Cerebellar cortex (tissue), 1 donor: ENCODE data around the gene ZNF286A.
A peak's percentile ranks its signal among the peaks of the same experiment; 100 is the strongest.
"Not testable (repeated sequence)": the region's sequence is repeated elsewhere in the genome, so short reads cannot be mapped to it uniquely, and the experiment has no call there.

Experiments
- DNase-seq: peaks from one replicate; pipeline ENCODE4 v3.0.0-alpha.2; 2015; ENCODE audit warnings: low spot score

The ZNF286A gene

DNA sequence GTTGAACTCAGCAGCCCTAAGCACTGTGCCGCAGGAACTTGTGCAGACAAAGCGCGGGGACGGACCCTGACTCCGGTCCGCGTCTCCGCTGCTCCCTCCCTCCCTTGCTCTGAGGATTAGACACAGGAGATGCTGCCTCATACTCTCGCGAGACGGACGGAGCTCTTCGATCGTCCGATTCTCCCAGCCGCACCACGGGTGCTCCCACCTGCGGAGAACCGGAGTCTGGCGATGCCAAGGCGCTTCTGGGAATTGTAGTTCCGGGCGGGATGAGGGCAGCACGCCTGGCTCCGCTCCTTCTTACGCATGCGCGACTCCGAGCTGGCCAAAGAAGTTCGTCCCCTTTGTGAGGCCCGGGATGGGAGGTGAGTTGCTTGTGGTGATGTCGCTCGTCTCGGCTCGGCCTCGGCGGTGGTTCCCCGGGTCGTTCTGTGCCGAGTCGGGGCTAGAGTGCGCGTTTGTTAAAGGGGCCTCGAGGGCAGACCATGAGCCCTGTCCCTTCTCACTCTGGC, at the start of gene ZNF286A:
TSS of gene ZNF286A (plus strand) at position 340 of the 512 bp plus-strand sequence. CDS start 578 bp downstream, outside the sequence.
- DNase-seq, result peak; percentile 99

DNA sequence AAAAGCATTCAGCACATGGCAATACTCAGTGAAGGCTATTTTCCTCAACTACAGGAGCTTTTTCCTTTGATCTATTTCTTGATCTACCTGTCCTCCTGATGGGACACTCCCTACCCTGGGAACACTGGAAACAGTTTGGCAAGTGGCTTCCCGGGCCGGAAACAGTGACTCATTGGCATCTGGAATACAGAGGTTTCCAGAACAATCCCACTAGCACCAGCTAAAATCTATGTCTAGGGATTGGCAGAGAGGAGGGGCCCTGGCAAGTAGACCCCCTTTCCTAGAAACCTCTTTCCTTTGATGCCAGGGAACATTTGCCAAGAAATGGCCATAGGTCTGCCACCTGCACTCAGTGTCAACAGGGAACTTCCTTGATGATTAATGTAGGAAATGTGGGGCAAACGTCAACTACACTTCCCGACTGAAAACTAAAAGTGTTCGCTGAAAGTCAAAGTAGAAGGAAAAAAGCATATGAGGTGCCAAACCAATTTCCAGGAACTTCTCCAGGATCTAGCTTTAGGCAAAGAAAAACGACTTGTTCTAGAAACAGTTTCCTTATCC, 49.6 kb upstream of the ZNF286A start:
- DNase-seq, result no peak

- no peak for DNase-seq
Observed at GRCh38 chr17:15650741-15651582, 48.6 kb upstream of the ZNF286A start.

DNA sequence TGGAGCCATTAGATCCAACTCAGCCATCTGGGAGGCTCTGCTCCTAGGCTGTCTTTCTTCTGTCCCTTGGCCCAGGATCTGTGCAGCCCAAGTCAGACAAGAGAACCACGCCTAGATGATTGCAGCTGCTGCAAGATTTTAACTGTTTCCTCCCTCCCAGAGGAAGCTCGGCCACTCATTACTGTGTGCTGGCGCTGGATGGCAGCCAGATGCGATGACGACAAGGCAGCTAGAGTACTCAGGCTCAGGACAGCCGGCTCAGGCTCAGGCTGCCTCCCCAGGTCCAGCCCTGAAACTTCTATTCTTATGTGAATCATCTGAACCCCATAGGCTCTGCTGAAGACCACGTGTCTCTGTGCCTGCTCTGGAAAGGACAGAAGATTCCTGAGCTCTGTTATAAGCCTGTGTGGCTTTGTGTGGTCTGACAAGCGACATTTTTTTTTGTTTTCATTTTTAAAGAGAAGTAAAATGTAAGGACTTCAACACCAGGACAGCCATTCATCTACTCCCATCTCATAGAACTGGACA, 47.9 kb upstream of the ZNF286A start:
- DNase-seq, result peak; percentile 54

DNA sequence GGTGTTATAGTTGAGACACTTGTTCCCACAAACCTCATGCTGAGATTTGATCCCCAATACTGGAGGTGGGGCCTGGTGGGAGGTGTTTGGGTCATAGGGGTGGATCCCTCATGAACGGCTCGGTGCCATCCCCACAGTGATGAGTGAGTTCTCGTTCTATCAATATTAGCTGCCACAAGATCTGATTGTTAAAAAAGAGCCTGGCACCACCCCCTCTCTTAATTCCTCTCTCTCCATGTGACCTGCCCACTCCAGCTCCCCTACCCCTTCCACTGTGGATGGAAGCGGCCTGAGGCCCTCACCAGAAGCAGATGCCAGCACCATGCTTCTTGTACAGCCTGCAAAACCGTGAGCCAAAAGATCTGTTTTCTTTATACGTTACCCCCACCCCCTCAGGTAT, 46.6 kb upstream of the ZNF286A start:
- no peak for DNase-seq

GRCh38 chr17:15654401-15654800, 45.2 kb upstream of the ZNF286A start:
- not testable (repeated sequence) for DNase-seq

- no peak for DNase-seq
Observed at GRCh38 chr17:15654886-15655561, 44.5 kb upstream of the ZNF286A start.

DNA sequence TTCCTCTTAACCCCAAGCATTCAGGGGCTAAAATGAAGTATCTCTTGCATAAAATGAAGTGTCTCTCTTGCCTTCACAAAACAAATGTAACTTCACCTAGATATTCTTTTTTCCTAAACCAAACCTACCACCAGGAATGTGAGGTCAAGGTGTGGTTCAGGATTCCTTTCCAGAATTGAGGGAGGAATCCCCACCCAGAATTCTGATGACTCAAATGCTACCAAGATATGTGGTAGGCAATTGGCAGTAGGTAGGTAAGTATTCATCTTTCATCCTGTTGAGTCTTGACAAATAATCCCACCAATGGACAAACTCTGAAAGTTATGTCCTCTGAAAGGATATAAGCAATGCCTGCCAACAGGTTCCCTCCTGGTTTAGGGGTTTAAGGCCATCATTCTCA, 41.7 kb upstream of the ZNF286A start:
- no peak for DNase-seq

DNA sequence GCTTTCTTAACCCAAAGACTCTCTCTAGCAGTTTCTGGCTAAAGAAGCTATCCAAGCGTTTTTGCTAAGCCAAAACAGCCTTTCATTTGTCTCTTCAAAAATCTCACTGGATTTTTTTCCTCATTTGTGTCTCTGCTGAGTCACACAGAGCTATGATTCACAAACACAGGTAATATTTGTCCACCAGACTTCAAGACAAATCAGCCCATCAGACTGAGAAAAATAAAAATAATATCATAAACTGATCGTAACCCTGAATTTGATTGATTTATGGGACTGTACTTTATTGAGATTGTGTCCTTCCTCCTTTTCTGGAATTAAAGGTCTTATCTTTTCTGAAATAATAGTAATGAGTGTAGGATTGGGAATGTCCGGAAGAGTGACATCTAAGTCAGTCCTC, 41.3 kb upstream of the ZNF286A start:
- no peak for DNase-seq

GRCh38 chr17:15659236-15659635, 40.3 kb upstream of the ZNF286A start:
- DNase-seq, result no peak

DNA sequence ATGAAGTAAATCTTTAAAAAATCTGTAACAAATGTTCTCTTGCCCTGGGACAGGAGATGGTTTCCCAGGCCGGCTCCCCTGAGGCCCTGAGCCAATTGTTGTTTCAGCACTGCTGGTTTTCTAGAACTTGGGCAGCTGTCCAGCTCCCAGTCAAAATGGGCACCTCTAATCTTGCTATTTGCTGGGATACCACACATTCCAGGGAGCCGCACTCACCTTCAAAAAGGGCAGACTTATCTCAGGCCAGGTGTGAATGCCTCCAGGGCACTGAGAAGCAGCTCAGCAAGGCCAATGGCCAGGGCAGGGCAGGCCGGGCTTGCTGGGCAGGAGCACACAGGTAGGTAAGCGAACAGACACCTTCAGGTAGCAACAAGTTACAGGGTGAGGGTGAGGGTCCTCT, 39.9 kb upstream of the ZNF286A start:
- no peak for DNase-seq

DNA sequence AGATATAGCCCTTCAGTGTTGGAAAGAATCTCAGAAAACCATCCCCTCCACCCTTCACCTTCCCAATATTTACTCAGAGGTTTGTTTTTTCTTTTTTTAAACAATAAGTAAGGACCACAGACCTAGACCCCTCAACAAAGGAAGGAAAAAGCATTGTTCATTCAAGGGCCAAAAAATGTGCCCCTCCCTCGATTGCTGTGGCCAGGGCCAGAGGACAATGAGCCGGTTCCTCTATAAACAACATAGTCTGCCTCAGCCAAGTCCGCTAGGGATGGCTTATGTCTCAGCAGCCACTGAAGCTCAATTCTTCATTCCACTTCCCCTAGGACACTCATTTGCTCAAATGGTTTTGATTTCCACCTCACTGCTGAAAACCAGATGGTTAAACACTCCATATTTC, 39.5 kb upstream of the ZNF286A start:
- no peak for DNase-seq

- DNase-seq, result no peak
Observed at GRCh38 chr17:15662681-15663080, 36.9 kb upstream of the ZNF286A start.

DNA sequence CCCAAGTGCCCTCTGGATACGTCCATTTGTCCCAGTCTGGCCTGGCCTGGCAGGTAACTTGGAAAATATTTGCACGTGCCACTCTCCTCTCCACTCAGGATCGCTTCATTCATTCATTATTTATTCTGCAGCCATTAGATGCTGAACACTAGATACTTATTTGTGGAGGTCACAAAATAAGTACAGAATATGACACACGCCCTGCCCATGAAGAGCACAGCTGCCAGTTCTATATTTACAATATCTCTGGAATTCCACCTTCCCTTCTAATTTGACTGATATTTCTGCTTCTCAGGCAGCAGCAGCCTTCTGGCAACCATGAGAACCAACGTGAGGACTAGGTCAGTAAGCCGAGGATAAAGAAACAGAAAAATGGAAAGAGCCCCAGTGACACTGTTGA, 36.4 kb upstream of the ZNF286A start:
- DNase-seq, result no peak

DNA sequence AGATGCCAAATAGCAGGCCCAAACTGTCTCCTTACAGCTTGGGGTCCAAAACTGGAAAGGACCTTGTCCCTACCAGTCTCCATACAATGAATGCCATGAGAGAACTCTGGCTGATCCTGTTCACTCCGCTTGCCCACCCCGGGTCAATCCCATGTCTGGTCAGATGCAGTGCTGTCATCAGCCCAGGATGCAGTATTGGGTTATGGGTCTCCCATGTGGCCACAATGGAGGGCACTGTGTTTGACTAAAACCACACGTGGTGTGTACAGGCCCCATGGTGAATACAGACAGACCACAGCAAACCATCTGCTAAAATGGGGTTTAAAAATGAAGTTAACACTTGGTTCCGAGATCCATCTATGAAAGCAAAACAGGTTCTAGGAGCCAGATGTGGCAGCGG, 35.9 kb upstream of the ZNF286A start:
- no peak for DNase-seq

GRCh38 chr17:15669526-15669925, 30.0 kb upstream of the ZNF286A start:
- DNase-seq, result not testable (repeated sequence)

GRCh38 chr17:15674640-15675039, 24.9 kb upstream of the ZNF286A start:
- not testable (repeated sequence) for DNase-seq

DNA sequence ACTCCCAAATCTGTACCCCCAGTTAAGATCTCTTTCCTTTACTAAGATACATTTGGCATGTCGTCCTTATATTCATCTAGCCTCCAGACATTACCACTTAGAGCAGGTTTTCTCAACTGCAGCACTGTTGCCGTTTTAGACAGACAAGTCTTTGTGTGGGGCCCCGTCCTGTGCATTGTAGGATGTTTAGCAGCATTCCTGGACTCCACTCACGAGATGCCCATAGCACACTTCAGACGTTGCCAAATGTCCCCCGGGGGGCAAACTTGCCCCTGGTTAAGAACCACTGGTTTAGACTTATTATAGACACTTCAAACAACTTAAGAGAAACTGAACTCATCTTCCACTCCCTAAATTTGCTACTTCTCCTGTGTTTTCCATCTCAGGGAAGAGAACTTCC, 23.6 kb upstream of the ZNF286A start:
- not testable (repeated sequence) for DNase-seq

GRCh38 chr17:15683135-15683534, 16.4 kb upstream of the ZNF286A start:
- DNase-seq, result not testable (repeated sequence)

- peak; percentile 75 for DNase-seq
Observed at GRCh38 chr17:15683824-15684478, 15.6 kb upstream of the ZNF286A start, which contains the start of gene TRIM16. Gene TRIM16 (minus strand): TSS chr17:15684311. CDS start chr17:15651609, 32,702 bp downstream.

GRCh38 chr17:15687494-15687893, 12.1 kb upstream of the ZNF286A start:
- not testable (repeated sequence) for DNase-seq

DNA sequence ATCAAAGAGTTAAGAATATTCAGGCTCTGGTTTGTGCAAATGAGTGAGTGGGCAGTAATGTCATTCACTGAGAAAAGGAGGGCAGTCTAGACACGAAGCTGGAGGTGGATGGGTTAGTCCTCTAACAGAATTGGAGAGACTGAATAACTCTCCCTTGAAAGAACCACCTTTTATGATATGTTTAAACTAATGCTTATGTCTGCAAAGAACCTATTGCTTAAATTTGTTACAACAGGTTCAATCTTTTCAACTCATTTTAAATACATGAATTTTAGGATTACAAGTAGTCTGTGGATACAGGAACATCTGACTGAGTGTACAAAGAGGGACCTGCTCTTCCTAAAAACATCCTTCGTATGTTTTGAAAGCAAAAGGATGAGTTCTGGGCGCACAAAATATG, 585 bp upstream of the ZNF286A start:
- DNase-seq, result peak; percentile 29
